Suprapubic skin (tissue), 4 donors: Measurements from ENCODE around the gene EPN2. TPM values are rescaled to one million over a fixed set of nuclear protein-coding genes. Genes with fewer than 3 reads are reported as not detected.

ENCODE experiments used
- DNase-seq, 2 donors: peaks; one replicate each; pipeline ENCODE4 v3.0.0-alpha.2; 2019; ENCODE audit warnings: low spot score in 2 of 2
- H3K27ac ChIP-seq: fragments of 200-600 bp; sonication (generic); one replicate; pipeline ENCODE4 v1.5.1; 2019
- H3K27me3 ChIP-seq: fragments of 200-600 bp; sonication (generic); one replicate; pipeline ENCODE4 v1.5.1; 2019
- H3K36me3 ChIP-seq: fragments of 200-600 bp; sonication (generic); one replicate; pipeline ENCODE4 v1.5.1; 2019
- H3K4me1 ChIP-seq: fragments of 200-600 bp; sonication (generic); one replicate; pipeline ENCODE4 v1.5.1; 2019
- H3K4me3 ChIP-seq: fragments of 200-600 bp; sonication (generic); one replicate; pipeline ENCODE4 v1.5.1; 2019; ENCODE audit warnings: mild to moderate bottlenecking
- H3K9me3 ChIP-seq: fragments of 200-600 bp; sonication (generic); one replicate; pipeline ENCODE4 v1.5.1; 2019
- EP300 ChIP-seq: sonication (generic); formaldehyde crosslinking; IDR thresholded peaks from one replicate; pipeline ENCODE4 v1.6.1; 2017; ENCODE audit warnings: antibody characterized with exemption
- POLR2A ChIP-seq, 2 donors: fragments of 450-650 bp; IDR thresholded peaks; one replicate each; pipeline ENCODE4 v1.6.1; 2017; ENCODE audit warnings: antibody characterized with exemption in 2 of 2, mild to moderate bottlenecking in 2 of 2, moderate library complexity in 2 of 2
- POLR2AphosphoS5 ChIP-seq, 3 donors: sonication (generic); formaldehyde crosslinking; IDR thresholded peaks; one replicate each; pipeline ENCODE4 v1.6.1; 2017; ENCODE audit warnings: antibody characterized with exemption in 3 of 3
- WGBS: methylation state at CpG from one replicate; pipeline ENCODE4 v1.1.5; 2018; 5-methylcytosine and 5-hydroxymethylcytosine counted together
- total RNA-seq, 4 donors: library from RNA; depleted of rRNA; stranded (reverse); fragments of >200 nt; gene quantifications; one replicate each; pipeline ENCODE4 v1.1.0, GENCODE V29; 2016
- TF ChIP-seq, protein P1 (sequence below), 2 donors: fragments of 200-600 bp in 1 of 2; fragments of 450-650 bp in 1 of 2; sonication (generic) in 1 of 2; IDR thresholded peaks; one replicate each; pipeline ENCODE4 v1.5.1; 2016 to 2019; ENCODE audit warnings: antibody characterized with exemption in 2 of 2, mild to moderate bottlenecking in 1 of 2, moderate library complexity in 1 of 2

EPN2 gene
- total RNA-seq, 4 donors from 2014 or later: 95.9 to 276 (median 131) TPM

DNA sequence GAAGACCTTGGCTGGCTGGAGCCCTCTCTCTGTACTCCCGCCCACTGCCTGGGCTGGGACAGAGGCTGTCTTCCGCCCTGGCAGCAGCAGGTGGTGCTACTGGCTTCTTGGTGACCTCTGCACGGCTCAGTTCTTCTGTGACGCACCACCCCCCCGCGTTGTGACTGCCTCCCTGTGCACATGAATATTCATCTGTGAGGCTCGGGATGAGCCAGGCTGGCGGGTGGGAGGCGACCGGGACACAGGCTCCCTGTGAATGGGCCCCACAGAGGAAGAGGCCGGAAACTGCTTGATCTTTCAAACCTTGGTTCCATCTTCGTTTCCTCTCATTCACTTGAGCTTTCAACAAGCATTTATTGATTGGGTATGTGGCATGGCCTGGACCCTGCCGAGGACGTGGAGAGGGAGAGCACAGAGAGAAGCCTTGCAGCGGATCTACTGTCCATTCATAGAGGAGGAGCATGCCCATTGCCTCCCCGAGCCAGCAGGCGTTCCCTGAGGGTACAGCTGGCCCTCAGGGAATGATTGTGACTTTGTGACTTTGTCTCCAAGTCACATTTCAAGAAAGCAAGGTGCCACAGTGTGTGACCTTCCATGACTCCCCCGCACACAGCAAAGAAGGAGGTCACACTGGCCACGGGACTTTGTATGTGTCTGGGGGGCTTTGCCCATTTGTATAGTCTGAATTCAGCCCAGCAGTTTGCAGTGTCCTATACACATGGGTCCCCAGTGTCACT lies 80.4 kb downstream of the EPN2 start:
- H3K27ac ChIP-seq: no peak overlapping the region
- TF ChIP-seq, protein P1, sequence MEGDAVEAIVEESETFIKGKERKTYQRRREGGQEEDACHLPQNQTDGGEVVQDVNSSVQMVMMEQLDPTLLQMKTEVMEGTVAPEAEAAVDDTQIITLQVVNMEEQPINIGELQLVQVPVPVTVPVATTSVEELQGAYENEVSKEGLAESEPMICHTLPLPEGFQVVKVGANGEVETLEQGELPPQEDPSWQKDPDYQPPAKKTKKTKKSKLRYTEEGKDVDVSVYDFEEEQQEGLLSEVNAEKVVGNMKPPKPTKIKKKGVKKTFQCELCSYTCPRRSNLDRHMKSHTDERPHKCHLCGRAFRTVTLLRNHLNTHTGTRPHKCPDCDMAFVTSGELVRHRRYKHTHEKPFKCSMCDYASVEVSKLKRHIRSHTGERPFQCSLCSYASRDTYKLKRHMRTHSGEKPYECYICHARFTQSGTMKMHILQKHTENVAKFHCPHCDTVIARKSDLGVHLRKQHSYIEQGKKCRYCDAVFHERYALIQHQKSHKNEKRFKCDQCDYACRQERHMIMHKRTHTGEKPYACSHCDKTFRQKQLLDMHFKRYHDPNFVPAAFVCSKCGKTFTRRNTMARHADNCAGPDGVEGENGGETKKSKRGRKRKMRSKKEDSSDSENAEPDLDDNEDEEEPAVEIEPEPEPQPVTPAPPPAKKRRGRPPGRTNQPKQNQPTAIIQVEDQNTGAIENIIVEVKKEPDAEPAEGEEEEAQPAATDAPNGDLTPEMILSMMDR (IDR thresholded peaks at IDR 0.05): no peak
- TF ChIP-seq EP300 (no peak), POLR2AphosphoS5 (IDR thresholded peaks at IDR 0.05) (no peak), POLR2A (IDR thresholded peaks at IDR 0.05) (no peak)
- H3K4me1 ChIP-seq: peaks cover 26% of the 10 kb centered on the region
- H3K4me3 ChIP-seq: no peak overlapping the region
- peaks cover 47% of the 10 kb centered on the region for H3K36me3 ChIP-seq
- whole genome bisulfite sequencing: 43% methylated on average over 15 of the region's 19 CpGs
- H3K27me3 ChIP-seq: no peaks in the 10 kb centered on the region
- DNase-seq: peak; percentile 66 to 78
- H3K9me3 ChIP-seq: no peaks in the 10 kb centered on the region

DNA sequence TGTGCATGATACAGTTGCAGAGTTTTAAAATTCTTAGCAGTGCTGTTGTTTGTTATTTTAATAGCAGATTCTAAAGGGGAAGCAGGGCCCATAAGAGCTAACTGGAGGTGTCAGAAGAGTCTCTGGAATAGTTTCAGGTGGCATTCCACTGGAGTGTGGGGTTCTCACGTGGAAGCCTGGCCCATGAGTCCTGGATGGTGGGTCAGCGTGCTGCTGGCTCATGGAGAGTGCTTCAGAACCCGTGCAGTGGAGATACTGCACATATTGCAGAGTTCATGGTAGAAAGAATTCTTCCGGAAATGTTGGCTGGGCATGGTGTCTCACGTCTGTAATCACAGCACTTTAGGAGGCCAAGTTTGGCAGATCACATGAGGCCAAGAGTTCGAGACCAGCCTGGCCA lies 81.4 kb downstream of the EPN2 start:
- H3K27ac ChIP-seq: no peak overlapping the region
- peaks cover 16% of the 10 kb centered on the region for H3K4me1 ChIP-seq
- TF ChIP-seq POLR2A (IDR thresholded peaks at IDR 0.05): no peak
- no peak for TF ChIP-seq POLR2AphosphoS5 (IDR thresholded peaks at IDR 0.05)
- no peak for TF ChIP-seq EP300
- TF ChIP-seq, protein P1 (IDR thresholded peaks at IDR 0.05): no peak
- no peaks in the 10 kb centered on the region for H3K9me3 ChIP-seq
- no peaks in the 10 kb centered on the region for H3K27me3 ChIP-seq
- peak in 1 of 2 donors; percentile 17 for DNase-seq
- H3K36me3 ChIP-seq: peaks cover 37% of the 10 kb centered on the region
- 83% methylated on average over 6 of the region's 6 CpGs for WGBS
- H3K4me3 ChIP-seq: no peak overlapping the region

DNA sequence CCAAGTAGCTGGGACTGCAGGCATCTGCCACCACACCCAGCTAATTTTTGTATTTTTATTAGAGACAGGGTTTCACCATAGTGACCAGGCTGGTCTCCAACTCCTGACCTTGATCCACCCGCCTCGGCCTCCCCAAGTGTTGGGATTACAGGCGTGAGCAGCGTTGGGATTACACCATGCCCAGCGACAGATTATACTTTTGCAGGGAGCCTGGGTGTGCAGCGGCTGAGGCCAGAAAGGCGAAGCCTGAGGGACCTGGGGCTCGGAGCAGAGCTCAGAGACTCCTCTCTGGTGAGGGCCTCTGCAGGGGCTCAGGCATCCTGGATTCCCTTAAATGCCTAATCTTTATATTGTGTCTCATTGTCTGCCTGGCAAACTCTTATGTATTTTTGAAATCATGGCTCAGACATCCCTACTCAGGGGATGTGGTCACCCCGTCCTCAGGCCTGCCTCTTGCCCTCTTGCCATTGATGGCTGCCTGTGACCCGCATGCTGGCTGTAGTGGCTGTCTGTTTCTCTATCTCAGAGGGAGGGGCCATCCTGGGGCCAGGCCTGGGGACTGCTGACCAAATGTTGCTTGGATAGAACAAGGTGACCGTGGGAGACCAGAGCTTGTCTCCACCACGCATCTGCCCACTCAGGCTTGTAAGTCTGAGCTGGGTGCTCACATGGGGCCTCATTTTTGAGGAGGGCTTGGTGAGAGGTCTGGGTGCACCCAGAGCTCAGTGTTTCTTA lies 82.8 kb downstream of the EPN2 start:
- H3K27ac ChIP-seq: no peak overlapping the region
- TF ChIP-seq, protein P1 (IDR thresholded peaks at IDR 0.05): no peak
- TF ChIP-seq POLR2AphosphoS5 (IDR thresholded peaks at IDR 0.05): no peak
- TF ChIP-seq POLR2A (IDR thresholded peaks at IDR 0.05): no peak
- TF ChIP-seq EP300: no peak
- no peaks in the 10 kb centered on the region for H3K9me3 ChIP-seq
- 90% methylated on average over 4 of the region's 12 CpGs for WGBS
- no peak overlapping the region for H3K4me3 ChIP-seq
- H3K36me3 ChIP-seq: peaks cover 32% of the 10 kb centered on the region
- H3K27me3 ChIP-seq: no peaks in the 10 kb centered on the region
- H3K4me1 ChIP-seq: peaks cover 7% of the 10 kb centered on the region
- peak; percentile 49 to 66 for DNase-seq

DNA sequence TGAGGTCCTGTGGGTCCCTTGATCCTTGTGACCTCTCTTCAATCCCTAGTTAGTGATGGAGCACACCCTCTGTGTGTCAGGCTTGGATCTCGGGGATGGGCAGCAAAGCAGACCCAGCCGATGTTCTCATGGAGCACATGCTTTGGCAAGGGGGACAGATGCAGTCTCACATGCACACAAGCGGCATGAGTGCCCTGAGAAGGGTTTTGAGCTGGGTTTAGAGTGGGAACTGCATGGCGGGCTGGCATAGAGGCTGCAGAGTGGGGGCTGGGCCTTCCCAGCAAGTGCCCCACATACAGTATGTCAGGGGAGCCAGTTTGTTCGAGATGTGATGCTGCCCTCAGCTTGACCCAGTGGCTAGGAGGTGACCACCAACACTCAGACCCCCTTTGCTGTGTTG lies 83.7 kb downstream of the EPN2 start:
- H3K27me3 ChIP-seq: no peaks in the 10 kb centered on the region
- H3K36me3 ChIP-seq: peaks cover 25% of the 10 kb centered on the region
- H3K27ac ChIP-seq: no peak overlapping the region
- H3K9me3 ChIP-seq: no peaks in the 10 kb centered on the region
- H3K4me1 ChIP-seq: peaks cover 7% of the 10 kb centered on the region
- TF ChIP-seq, protein P1 (IDR thresholded peaks at IDR 0.05): no peak
- no peak for TF ChIP-seq POLR2AphosphoS5 (IDR thresholded peaks at IDR 0.05)
- TF ChIP-seq EP300: no peak
- TF ChIP-seq POLR2A (IDR thresholded peaks at IDR 0.05): no peak
- H3K4me3 ChIP-seq: no peak overlapping the region
- peak; percentile 22 to 44 for DNase-seq
- no CpG with 5 or more reads among the region's 5 CpGs for WGBS

DNA sequence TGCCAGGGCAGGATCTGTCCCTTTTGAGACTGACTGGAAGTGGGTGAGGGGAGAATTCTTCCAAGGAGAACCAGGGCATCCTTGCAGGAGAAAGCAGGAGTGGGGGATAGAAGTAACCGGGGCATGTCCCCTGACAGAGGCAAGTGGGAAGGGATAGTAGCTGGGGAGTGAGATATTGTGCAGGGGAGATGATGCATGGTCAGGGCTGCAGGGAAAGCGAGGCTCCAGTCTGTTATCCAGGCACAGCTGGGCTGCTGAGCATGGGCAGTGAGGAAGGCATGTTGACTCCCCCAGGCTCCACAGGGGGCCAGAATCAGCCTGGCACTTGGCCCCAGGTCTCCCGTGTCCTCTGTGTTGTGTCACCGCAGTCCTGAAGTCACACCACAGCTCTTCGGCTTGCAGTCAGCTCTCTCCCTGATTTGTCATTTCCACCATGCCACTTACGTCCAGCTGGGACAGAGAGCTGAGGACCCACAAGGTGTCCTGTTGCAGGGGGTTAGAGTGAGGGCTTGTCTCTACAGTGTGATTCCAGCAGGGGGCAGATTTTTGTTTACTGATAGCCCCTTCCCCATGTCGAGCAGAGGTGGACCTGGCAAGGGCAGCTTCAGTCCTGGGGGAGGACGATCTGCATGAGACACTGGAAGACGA lies 84.4 kb downstream of the EPN2 start:
- Histone ChIP-seq H3K4me1 (peaks cover 7% of the 10 kb centered on the region), H3K27me3 (no peaks in the 10 kb centered on the region), H3K36me3 (peaks cover 20% of the 10 kb centered on the region), H3K4me3 (no peak overlapping the region), H3K27ac (no peak overlapping the region), H3K9me3 (no peaks in the 10 kb centered on the region)
- 88% methylated on average over 8 of the region's 9 CpGs for WGBS
- peak; percentile 35 to 37 for DNase-seq
- TF ChIP-seq, protein P1 (IDR thresholded peaks at IDR 0.05): no peak
- TF ChIP-seq EP300 (no peak), POLR2AphosphoS5 (IDR thresholded peaks at IDR 0.05) (no peak), POLR2A (IDR thresholded peaks at IDR 0.05) (no peak)
